NB4 (cell line): ENCODE measurements around the gene RRAGC.

Experiments used
- MYC ChIP-seq: IDR thresholded peaks from 2 replicates; pipeline ENCODE4 v1.6.1; 2011; ENCODE audit warnings: low read depth, low read length
- TF ChIP-seq, protein P1 (sequence below): IDR thresholded peaks from one replicate; pipeline ENCODE4 v1.5.1; 2012; ENCODE audit warnings: low read depth, low read length

DNA sequence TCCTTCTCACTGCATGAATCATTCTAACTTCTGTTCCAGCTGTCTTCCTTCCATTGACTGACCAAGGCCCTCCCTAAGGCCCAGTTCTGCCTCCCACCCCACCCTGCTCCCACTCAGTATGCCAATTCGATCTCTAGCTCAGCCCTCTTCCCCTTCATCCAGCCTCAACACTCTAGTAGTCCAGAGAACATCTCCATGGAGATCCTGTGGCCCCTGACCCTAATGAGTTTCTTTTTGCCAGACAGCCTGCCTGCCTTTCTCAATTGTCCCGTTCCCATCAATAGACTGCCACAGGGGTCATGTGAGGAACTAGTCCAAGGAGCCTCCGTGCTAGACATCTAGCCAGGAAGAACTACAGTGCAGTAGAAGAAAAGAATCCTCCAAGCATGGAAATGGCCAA is 26.4 kb downstream of the RRAGC start:
- no peak for TF ChIP-seq MYC
- TF ChIP-seq, protein P1, sequence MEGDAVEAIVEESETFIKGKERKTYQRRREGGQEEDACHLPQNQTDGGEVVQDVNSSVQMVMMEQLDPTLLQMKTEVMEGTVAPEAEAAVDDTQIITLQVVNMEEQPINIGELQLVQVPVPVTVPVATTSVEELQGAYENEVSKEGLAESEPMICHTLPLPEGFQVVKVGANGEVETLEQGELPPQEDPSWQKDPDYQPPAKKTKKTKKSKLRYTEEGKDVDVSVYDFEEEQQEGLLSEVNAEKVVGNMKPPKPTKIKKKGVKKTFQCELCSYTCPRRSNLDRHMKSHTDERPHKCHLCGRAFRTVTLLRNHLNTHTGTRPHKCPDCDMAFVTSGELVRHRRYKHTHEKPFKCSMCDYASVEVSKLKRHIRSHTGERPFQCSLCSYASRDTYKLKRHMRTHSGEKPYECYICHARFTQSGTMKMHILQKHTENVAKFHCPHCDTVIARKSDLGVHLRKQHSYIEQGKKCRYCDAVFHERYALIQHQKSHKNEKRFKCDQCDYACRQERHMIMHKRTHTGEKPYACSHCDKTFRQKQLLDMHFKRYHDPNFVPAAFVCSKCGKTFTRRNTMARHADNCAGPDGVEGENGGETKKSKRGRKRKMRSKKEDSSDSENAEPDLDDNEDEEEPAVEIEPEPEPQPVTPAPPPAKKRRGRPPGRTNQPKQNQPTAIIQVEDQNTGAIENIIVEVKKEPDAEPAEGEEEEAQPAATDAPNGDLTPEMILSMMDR, result no peak
